GM10266 (cell line): ENCODE results near the gene DACH1.
"Not testable (repeated sequence)": the region's sequence is repeated elsewhere in the genome, so short reads cannot be mapped to it uniquely, and the experiment has no call there.

Experiments
- DNase-seq: peaks from one replicate; pipeline ENCODE4 v3.0.0; 2012; ENCODE audit errors: extremely low spot score
- TF ChIP-seq, protein P1 (sequence below): IDR thresholded peaks from 2 replicates; pipeline ENCODE4 v1.5.1; 2012; ENCODE audit warnings: mild to moderate bottlenecking, low read depth; ENCODE audit not compliant: control insufficient read depth, insufficient read depth; ENCODE audit errors: missing control alignments

Gene DACH1

GRCh38 chr13:71797517-71797916, 69.5 kb downstream of the DACH1 start:
- no peak for DNase-seq

GRCh38 chr13:71789693-71790329, 77.2 kb downstream of the DACH1 start:
- TF ChIP-seq, protein P1, sequence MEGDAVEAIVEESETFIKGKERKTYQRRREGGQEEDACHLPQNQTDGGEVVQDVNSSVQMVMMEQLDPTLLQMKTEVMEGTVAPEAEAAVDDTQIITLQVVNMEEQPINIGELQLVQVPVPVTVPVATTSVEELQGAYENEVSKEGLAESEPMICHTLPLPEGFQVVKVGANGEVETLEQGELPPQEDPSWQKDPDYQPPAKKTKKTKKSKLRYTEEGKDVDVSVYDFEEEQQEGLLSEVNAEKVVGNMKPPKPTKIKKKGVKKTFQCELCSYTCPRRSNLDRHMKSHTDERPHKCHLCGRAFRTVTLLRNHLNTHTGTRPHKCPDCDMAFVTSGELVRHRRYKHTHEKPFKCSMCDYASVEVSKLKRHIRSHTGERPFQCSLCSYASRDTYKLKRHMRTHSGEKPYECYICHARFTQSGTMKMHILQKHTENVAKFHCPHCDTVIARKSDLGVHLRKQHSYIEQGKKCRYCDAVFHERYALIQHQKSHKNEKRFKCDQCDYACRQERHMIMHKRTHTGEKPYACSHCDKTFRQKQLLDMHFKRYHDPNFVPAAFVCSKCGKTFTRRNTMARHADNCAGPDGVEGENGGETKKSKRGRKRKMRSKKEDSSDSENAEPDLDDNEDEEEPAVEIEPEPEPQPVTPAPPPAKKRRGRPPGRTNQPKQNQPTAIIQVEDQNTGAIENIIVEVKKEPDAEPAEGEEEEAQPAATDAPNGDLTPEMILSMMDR = no peak
- no peak for DNase-seq

More at GRCh38 chr13:71797517-71797916, 69.5 kb downstream of the DACH1 start:
- TF ChIP-seq, protein P1 = no peak

DNA sequence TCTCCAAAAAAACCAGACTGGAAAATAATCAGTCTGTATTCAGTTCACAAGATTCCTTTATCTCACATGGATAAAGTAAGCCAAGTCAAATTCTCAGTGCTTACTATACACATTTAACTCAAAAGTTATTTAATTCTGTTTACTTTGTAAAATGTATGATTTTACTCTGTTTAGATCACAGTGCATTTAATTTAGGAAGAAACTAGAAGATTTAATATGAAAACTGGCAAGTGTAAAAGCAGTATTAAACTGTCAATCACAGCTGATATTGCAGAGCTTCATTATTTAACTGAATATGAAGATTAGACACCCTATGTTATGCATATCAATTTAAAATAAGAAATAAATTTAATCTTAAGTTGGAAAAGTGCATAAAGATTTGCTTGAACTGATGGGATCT, 78.0 kb downstream of the DACH1 start:
- TF ChIP-seq, protein P1 = no peak
- DNase-seq = no peak

GRCh38 chr13:71787414-71787813, 79.6 kb downstream of the DACH1 start:
- TF ChIP-seq, protein P1 = no peak
- DNase-seq = no peak

DNA sequence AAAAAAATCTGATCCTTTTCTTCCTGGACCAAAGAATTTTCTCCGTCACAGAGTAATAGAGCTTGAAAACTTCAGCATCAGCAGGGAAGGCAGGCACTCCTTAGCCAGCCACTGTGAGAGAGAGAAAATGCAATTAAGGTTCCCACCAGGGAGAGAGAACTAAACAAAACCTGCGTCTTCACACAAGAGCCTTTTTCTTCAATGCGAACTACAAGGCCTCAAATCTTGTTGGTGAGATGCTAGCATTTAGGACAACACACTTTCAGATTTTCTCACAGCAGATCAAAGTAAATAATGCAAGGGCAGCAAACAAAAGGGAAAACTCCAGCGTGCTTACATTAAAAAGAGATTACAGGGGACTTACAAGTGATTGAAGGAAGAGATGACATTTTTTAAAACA, 80.1 kb downstream of the DACH1 start:
- no peak for DNase-seq
- TF ChIP-seq, protein P1 = no peak

DNA sequence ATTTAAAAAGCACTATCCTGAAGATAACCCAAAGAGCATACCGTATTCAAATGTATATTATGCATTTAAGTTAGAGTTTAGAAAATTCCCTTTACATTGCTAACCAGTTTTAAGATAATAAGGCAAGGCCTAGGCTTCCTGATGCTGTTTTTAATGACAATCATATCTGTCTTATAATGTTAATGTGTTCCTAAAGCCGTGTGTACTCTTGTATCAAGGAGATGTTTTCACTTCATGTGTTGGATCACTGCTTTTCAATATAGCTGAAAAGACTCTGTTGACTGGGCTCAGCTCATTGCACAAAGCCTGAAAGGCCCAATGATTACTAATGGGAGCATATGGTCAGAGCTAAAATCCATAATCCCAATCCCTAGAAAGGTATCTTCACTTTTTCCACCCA, 81.6 kb downstream of the DACH1 start:
- TF ChIP-seq, protein P1 = no peak
- DNase-seq = no peak

DNA sequence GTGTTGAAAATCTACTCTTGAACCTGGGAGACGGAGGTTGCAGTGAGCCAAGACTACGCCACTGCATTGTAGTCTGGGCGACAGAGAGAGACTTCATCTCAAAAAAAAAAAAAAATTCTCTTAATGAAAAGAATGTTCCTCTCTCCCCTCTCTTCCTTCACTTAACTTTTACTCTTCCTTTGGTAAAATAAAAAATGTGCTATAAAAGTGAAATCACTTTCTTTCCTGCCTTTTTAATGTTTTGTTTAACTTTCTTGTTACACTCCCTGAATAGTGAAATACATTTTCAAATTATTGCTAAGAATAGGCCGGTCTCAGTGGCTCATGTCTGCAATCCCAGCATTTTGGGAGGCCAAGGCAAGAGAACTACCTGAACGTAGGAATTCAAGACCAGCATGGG, 86.5 kb downstream of the DACH1 start:
- no peak for DNase-seq
- TF ChIP-seq, protein P1 = no peak

- DNase-seq = not testable (repeated sequence)
These were observed 88.0 kb downstream of the DACH1 start for GRCh38 chr13:71778998-71779397.
